HepG2 (cell line): ENCODE data around the gene PPP1CC. TPM values are rescaled to one million over a fixed set of nuclear protein-coding genes. Genes with fewer than 3 reads are reported as not detected.
"Not testable (repeated sequence)": the region's sequence is repeated elsewhere in the genome, so short reads cannot be mapped to it uniquely, and the experiment has no call there.

Source experiments
- ATAC-seq: fragments of 200-7000 bp; cut with Tn5 transposase; 3 replicates; pipeline ENCODE4 v1.9.1; 2020; ENCODE audit warnings: mild to moderate bottlenecking, moderate library complexity
- BruUV-seq: library from RNA; stranded (reverse); fragments of 400-500 nt; replicated peaks from 2 replicates; lab custom pipeline; 2021; lab: Mats Ljungman, UMichigan
- CTCF ChIA-PET: fragments of 300-600 bp; formaldehyde crosslinking; extraction: SDS; loops from one replicate; lab custom pipeline; 2021; ENCODE audit warnings: low total read pairs, inconsistent platforms, low intra/inter-chr PET ratio; lab: Yijun Ruan, JAX
- POLR2A ChIA-PET: fragments of 350-600 bp; sonication (Branson Sonifier 250); formaldehyde crosslinking; loops from one replicate; lab custom pipeline; 2020; ENCODE audit warnings: antibody characterized with exemption, inconsistent platforms; lab: Yijun Ruan, JAX
- DNase-seq: peaks from one replicate; pipeline ENCODE4 v3.0.0-alpha.2; 2015; ENCODE audit warnings: low spot score
- FAIRE-seq: peaks from 3 replicates; lab custom pipeline; 2011; peaks lifted over from hg19 to GRCh38; lab: Jason Lieb, UNC
- H2AFZ ChIP-seq: one replicate; pipeline ENCODE4 v1.6.1; 2011; ENCODE audit warnings: low read length, inconsistent platforms
- H3K27ac ChIP-seq: fragments of 300-600 bp; 3 replicates; pipeline ENCODE4 v1.8.0; 2011; ENCODE audit warnings: mixed run types, mild to moderate bottlenecking, mixed read lengths, low read length, inconsistent platforms; ENCODE audit not compliant: insufficient read depth; ENCODE audit errors: extremely low read length
- H3K27me3 ChIP-seq, 2 experiments: fragments of 200-600 bp in 1 of 2; 2 replicates in 1 of 2; 3 replicates in 1 of 2; pipeline versions ENCODE4 v1.6.0 to v1.8.0; 2011; ENCODE audit warnings: low read length in 2 of 2, mild to moderate bottlenecking in 2 of 2, moderate library complexity in 2 of 2, inconsistent platforms in 1 of 2; ENCODE audit not compliant: insufficient read depth in 2 of 2, control insufficient read depth in 1 of 2
- H3K36me3 ChIP-seq, 2 experiments: fragments of 200-600 bp in 1 of 2; replicated peaks in 1 of 2; 2 replicates in 1 of 2; 3 replicates in 1 of 2; pipeline versions ENCODE4 v1.5.1 to v1.8.0; 2011; ENCODE audit warnings: low read length in 2 of 2, inconsistent platforms in 1 of 2; ENCODE audit not compliant: insufficient read depth in 2 of 2, control insufficient read depth in 1 of 2
- H3K4me1 ChIP-seq: 2 replicates; pipeline ENCODE4 v1.5.1; 2012; ENCODE audit warnings: low read length, inconsistent platforms; ENCODE audit not compliant: insufficient read depth
- H3K4me2 ChIP-seq: 2 replicates; pipeline ENCODE4 v1.6.0; 2011; ENCODE audit warnings: low read depth, low read length, inconsistent platforms
- H3K4me3 ChIP-seq, 3 experiments: fragments of 200-600 bp in 1 of 3; sonication (generic), shearing (Covaris generic) in 1 of 3; replicated peaks in 1 of 3; 2 replicates each; pipeline ENCODE4 v1.5.1; 2011 to 2016; ENCODE audit warnings: low read length in 3 of 3, inconsistent platforms in 2 of 3, low read depth in 2 of 3, mild to moderate bottlenecking in 2 of 3, control low read depth in 1 of 3, mixed read lengths in 1 of 3; ENCODE audit not compliant: insufficient read depth in 1 of 3
- H3K79me2 ChIP-seq: one replicate; pipeline ENCODE4 v1.6.1; 2011; ENCODE audit warnings: low read length, inconsistent platforms; ENCODE audit not compliant: insufficient read depth
- H3K9ac ChIP-seq: 2 replicates; pipeline ENCODE4 v1.6.0; 2011; ENCODE audit warnings: mild to moderate bottlenecking, low read depth, low read length, inconsistent platforms; ENCODE audit not compliant: insufficient read depth
- H3K9me3 ChIP-seq: 2 replicates; pipeline ENCODE4 v1.5.1; 2012; ENCODE audit warnings: mild to moderate bottlenecking, low read length
- H4K20me1 ChIP-seq: 2 replicates; pipeline ENCODE4 v1.6.0; 2011; ENCODE audit warnings: inconsistent platforms, mild to moderate bottlenecking, low read length, moderate library complexity; ENCODE audit not compliant: insufficient read depth
- AHR ChIP-seq: IDR thresholded peaks from 2 replicates; pipeline ENCODE4 v1.6.1; 2018; ENCODE audit warnings: missing genetic modification reagents, missing compliant biosample characterization
- DMAP1 ChIP-seq: IDR thresholded peaks from 2 replicates; pipeline ENCODE4 v1.6.1; 2016
- HDAC1 ChIP-seq: sonication (generic); formaldehyde crosslinking; IDR thresholded peaks from 2 replicates; pipeline ENCODE4 v1.5.1; 2020; ENCODE audit warnings: mild to moderate bottlenecking, missing genetic modification reagents
- IKZF4 ChIP-seq: sonication (generic); formaldehyde crosslinking; IDR thresholded peaks from 2 replicates; pipeline ENCODE4 v1.5.1; 2020; ENCODE audit warnings: borderline replicate concordance, mild to moderate bottlenecking, low read depth, missing genetic modification reagents; ENCODE audit errors: not compliant biosample characterization
- MIER3 ChIP-seq: IDR thresholded peaks from 2 replicates; pipeline ENCODE4 v1.6.1; 2016; ENCODE audit warnings: missing compliant biosample characterization, borderline replicate concordance
- PHB2 ChIP-seq: fragments of 450-650 bp; IDR thresholded peaks from 2 replicates; pipeline ENCODE4 v1.6.1; 2018; ENCODE audit not compliant: partially characterized antibody
- STAT5B ChIP-seq: sonication (generic); formaldehyde crosslinking; IDR thresholded peaks from 2 replicates; pipeline ENCODE4 v1.4.0; 2020; ENCODE audit warnings: missing genetic modification reagents
- TGIF2 ChIP-seq: IDR thresholded peaks from 2 replicates; pipeline ENCODE4 v1.6.1; 2016; ENCODE audit warnings: control low read depth, missing compliant biosample characterization
- ZFX ChIP-seq: sonication (generic); formaldehyde crosslinking; IDR thresholded peaks from 2 replicates; pipeline ENCODE4 v1.4.0; 2020; ENCODE audit warnings: mild to moderate bottlenecking, low read depth, missing genetic modification reagents, moderate library complexity
- ZNF296 ChIP-seq: sonication (generic); formaldehyde crosslinking; conservative IDR thresholded peaks from 2 replicates; pipeline ENCODE4 v1.5.0; 2020; ENCODE audit warnings: mild to moderate bottlenecking, missing genetic modification reagents
- ZNF546 ChIP-seq: sonication (generic); formaldehyde crosslinking; conservative IDR thresholded peaks from 2 replicates; pipeline ENCODE4 v1.8.1; 2023; ENCODE audit warnings: mild to moderate bottlenecking, missing genetic modification reagents
- WGBS: methylation state at CpG from one replicate; pipeline ENCODE4 v1.1.6; 2017; ENCODE audit warnings: low lambda C conversion rate; 5-methylcytosine and 5-hydroxymethylcytosine counted together
- in situ Hi-C: cut with HindIII; loops from 2 replicates; pipeline ENCODE4 v1.10.0; 2017; ENCODE audit warnings: low pct_unique_long_range_greater_than_20kb; ENCODE audit not compliant: extremely low pct_ligation_motif_present
- intact Hi-C: fragments of 100-400 bp; cut with micrococcal nuclease; formaldehyde crosslinking; loops from one replicate; pipeline ENCODE4 v1.10.0; 2022; ENCODE audit not compliant: unreplicated experiment
- polyA plus RNA-seq, 8 experiments: library from polyadenylated mRNA; depleted of rRNA in 3 of 8; stranded (reverse) in 7 of 8; unstranded in 1 of 8; fragments of >200 nt; fragmentation: Illumina TruSeq in 4 of 8; extraction: Trizol in 4 of 8; gene quantifications; 2 replicates each; pipeline versions ENCODE4 v1.2.1 to v1.2.3, GENCODE V29; 2011 to 2016; ENCODE audit warnings: low read depth in 4 of 8, missing spikeins in 1 of 8, mixed read lengths in 1 of 8; ENCODE audit not compliant: insufficient read depth in 1 of 8
- total RNA-seq, 5 experiments: library from RNA; depleted of rRNA; stranded (reverse); fragments of >200 nt; fragmentation: Illumina TruSeq; extraction: Trizol; gene quantifications; 2 replicates each; pipeline ENCODE4 v1.2.3, GENCODE V29; 2016; ENCODE audit warnings: low read depth in 1 of 5

The PPP1CC gene
- total and polyA plus RNA-seq, 2 of the 13 experiments (the other 11 are each of a cell fraction or from before 2014, with no cell fraction given): 178 to 187 TPM

- no peak for TF ChIP-seq ZFX (CRISPR knock-in tag)
- no peak for TF ChIP-seq ZNF296 (CRISPR knock-in tag)
- no peak for TF ChIP-seq ZNF546
- TF ChIP-seq TGIF2 (CRISPR knock-in tag): no peak
- no peak for TF ChIP-seq STAT5B
- no peak for TF ChIP-seq DMAP1
- TF ChIP-seq AHR (CRISPR knock-in tag): no peak
- TF ChIP-seq MIER3: no peak
- no peak for TF ChIP-seq PHB2
- no peak for TF ChIP-seq IKZF4 (CRISPR knock-in tag)
- TF ChIP-seq HDAC1 (CRISPR knock-in tag): no peak
Measured at GRCh38 chr12:110725267-110725666, 17.4 kb downstream of the PPP1CC start (continued).

- H3K4me2 ChIP-seq, H3K9ac ChIP-seq, H3K79me2 ChIP-seq, H2AFZ ChIP-seq, H3K4me3 ChIP-seq, FAIRE-seq, H3K27me3 ChIP-seq, intact Hi-C loops, POLR2A ChIA-PET, CTCF ChIA-PET, H3K9me3 ChIP-seq, H3K4me1 ChIP-seq, in situ Hi-C loops, ATAC-seq, DNase-seq, BruUV-seq, H3K27ac ChIP-seq: not testable (repeated sequence)
- Histone ChIP-seq H4K20me1 (peaks cover 21% of the 10 kb centered on the region), H3K36me3 (peaks cover 21 to 93% of the 10 kb centered on the region in 2 experiments)
- WGBS: 98% methylated on average over 3 of the region's 3 CpGs
Measured at GRCh38 chr12:110722892-110723291, 19.8 kb downstream of the PPP1CC start.
